ENCODE results near the gene IP6K1. TPM values are rescaled to one million over a fixed set of nuclear protein-coding genes. Genes with fewer than 3 reads are reported as not detected.

The IP6K1 gene
- total RNA-seq, 6 experiments from 2014 or later: 12.6 to 19.6 (median 16.2) TPM

GRCh38 chr3:49794926-49795905 lies 8.9 kb upstream of the IP6K1 start:
- Histone ChIP-seq H3K36me3 (no peaks in the 10 kb centered on the region), H3K9me3 (no peaks in the 10 kb centered on the region), H3K27me3 (no peaks in the 10 kb centered on the region), H3K4me1 (no peaks in the 10 kb centered on the region), H3K27ac (no peak overlapping the region), H3K4me3 (no peak overlapping the region)
- DNase-seq (no peak), ATAC-seq (no peak)
- WGBS (ENCODE audit: insufficient coverage, low coverage, low lambda C conversion rate, missing lambda C conversion rate): 89% methylated on average over 7 of the region's 24 CpGs
- intact Hi-C loops (cut with DNase I): no loop called here
- TF ChIP-seq CTCF (IDR thresholded peaks at IDR 0.05) (no peak), POLR2A (IDR thresholded peaks at IDR 0.05) (no peak)

- intact Hi-C loops (cut with DNase I): no loop called here
- Histone ChIP-seq H3K27me3 (no peaks in the 10 kb centered on the region), H3K9me3 (no peaks in the 10 kb centered on the region), H3K36me3 (no peaks in the 10 kb centered on the region), H3K4me3 (no peak overlapping the region), H3K4me1 (no peaks in the 10 kb centered on the region), H3K27ac (no peak overlapping the region)
- DNase-seq (peak in 1 of 3 donors; percentile 39), ATAC-seq (no peak)
- 100% methylated on average over 1 of the region's 4 CpGs for WGBS (ENCODE audit: insufficient coverage, low coverage, low lambda C conversion rate, missing lambda C conversion rate)
- TF ChIP-seq POLR2A (IDR thresholded peaks at IDR 0.05): no peak
These were observed 8.1 kb upstream of the IP6K1 start for GRCh38 chr3:49794431-49794830.

GRCh38 chr3:49793486-49794085 lies 7.2 kb upstream of the IP6K1 start:
- TF ChIP-seq POLR2A (IDR thresholded peaks at IDR 0.05): no peak
- no peak for TF ChIP-seq CTCF (IDR thresholded peaks at IDR 0.05)
- H3K27me3 ChIP-seq: no peaks in the 10 kb centered on the region
- H3K9me3 ChIP-seq: no peaks in the 10 kb centered on the region
- 58% methylated on average over 4 of the region's 13 CpGs for WGBS (ENCODE audit: insufficient coverage, low coverage, low lambda C conversion rate, missing lambda C conversion rate)
- no peak overlapping the region for H3K4me3 ChIP-seq
- H3K4me1 ChIP-seq: no peaks in the 10 kb centered on the region
- peak in 1 of 3 donors; percentile 18 for DNase-seq
- ATAC-seq: no peak
- no peak overlapping the region for H3K27ac ChIP-seq
- no peaks in the 10 kb centered on the region for H3K36me3 ChIP-seq
- intact Hi-C loops (cut with DNase I): no loop called here

- Histone ChIP-seq H3K4me1 (no peaks in the 10 kb centered on the region), H3K36me3 (no peaks in the 10 kb centered on the region), H3K27ac (no peak overlapping the region), H3K27me3 (no peaks in the 10 kb centered on the region), H3K4me3 (no peak overlapping the region), H3K9me3 (no peaks in the 10 kb centered on the region)
- TF ChIP-seq CTCF (IDR thresholded peaks at IDR 0.05) (no peak), POLR2A (IDR thresholded peaks at IDR 0.05) (no peak)
- ATAC-seq (no peak), DNase-seq (peak in 1 of 3 donors; percentile 35)
- intact Hi-C loops (cut with DNase I): no loop called here
- WGBS (ENCODE audit: insufficient coverage, low coverage, low lambda C conversion rate, missing lambda C conversion rate): 86% methylated on average over 4 of the region's 10 CpGs
These were observed 6.2 kb upstream of the IP6K1 start for GRCh38 chr3:49792371-49793150.
